HUES48 (cell line): Measurements from ENCODE around the gene BEAN1.

ENCODE experiments used
- H3K27ac ChIP-seq: one replicate; pipeline ENCODE4 v1.7.0; 2013; ENCODE audit warnings: low read depth, low read length, inconsistent platforms
- H3K27me3 ChIP-seq: 2 replicates; pipeline ENCODE4 v1.6.1; 2013; ENCODE audit warnings: mild to moderate bottlenecking, low read length; ENCODE audit not compliant: control insufficient read depth, insufficient read depth
- H3K36me3 ChIP-seq: 2 replicates; pipeline ENCODE4 v1.6.1; 2013; ENCODE audit warnings: low read length; ENCODE audit not compliant: control insufficient read depth, insufficient read depth
- H3K4me1 ChIP-seq: 2 replicates; pipeline ENCODE4 v1.6.1; 2013; ENCODE audit warnings: mild to moderate bottlenecking, low read length; ENCODE audit not compliant: control insufficient read depth, insufficient read depth
- H3K4me3 ChIP-seq: 2 replicates; pipeline ENCODE4 v1.5.1; 2013; ENCODE audit warnings: mild to moderate bottlenecking, low read depth, low read length
- H3K9ac ChIP-seq: 2 replicates; pipeline ENCODE4 v1.6.1; 2013; ENCODE audit warnings: mild to moderate bottlenecking, low read depth, low read length, moderate library complexity
- H3K9me3 ChIP-seq: 2 replicates; pipeline ENCODE4 v1.6.1; 2013; ENCODE audit warnings: low read length; ENCODE audit not compliant: control insufficient read depth, insufficient read depth

BEAN1 gene

GRCh38 chr16:66480265-66481080 lies 53.4 kb downstream of the BEAN1 start:
- Histone ChIP-seq H3K27ac (no peak overlapping the region), H3K4me3 (no peak overlapping the region), H3K27me3 (no peaks in the 10 kb centered on the region), H3K9me3 (no peaks in the 10 kb centered on the region), H3K36me3 (no peaks in the 10 kb centered on the region), H3K9ac (no peak overlapping the region), H3K4me1 (0 out of 2 replicates have a peak, but pooled peaks cover 2% of the 10 kb centered on the region)

- no peaks in the 10 kb centered on the region for H3K9me3 ChIP-seq
- H3K27ac ChIP-seq = no peak overlapping the region
These were observed 54.2 kb downstream of the BEAN1 start for GRCh38 chr16:66481081-66481942.

DNA sequence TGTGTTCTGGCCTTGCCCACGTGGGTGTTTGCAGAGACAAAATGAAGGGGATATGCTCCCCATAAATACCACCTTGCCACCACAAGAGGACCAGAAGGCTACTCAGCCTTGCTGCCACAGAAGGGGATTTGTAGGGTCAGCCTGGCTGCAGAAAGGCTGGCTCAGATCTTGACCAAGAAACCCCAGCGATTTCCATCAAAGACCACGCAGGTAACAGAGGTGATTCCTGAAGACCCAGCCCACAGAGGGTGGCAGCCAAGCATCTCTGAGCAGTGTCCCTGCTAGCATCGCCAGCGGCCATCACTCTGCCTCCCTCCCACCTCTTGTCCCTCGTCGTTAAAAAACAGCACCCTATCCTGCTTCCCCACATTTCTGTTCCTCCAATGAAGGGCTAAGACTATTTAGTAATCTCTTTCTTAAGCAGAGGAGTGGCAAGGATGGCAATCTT lies 54.9 kb downstream of the BEAN1 start:
- H3K27me3 ChIP-seq = no peaks in the 10 kb centered on the region
- 0 out of 2 replicates have a peak, but pooled peaks cover 2% of the 10 kb centered on the region for H3K4me1 ChIP-seq
- no peak overlapping the region for H3K27ac ChIP-seq
- H3K9ac ChIP-seq = no peak overlapping the region
- no peaks in the 10 kb centered on the region for H3K36me3 ChIP-seq
- H3K4me3 ChIP-seq = no peak overlapping the region
- H3K9me3 ChIP-seq = no peaks in the 10 kb centered on the region

More at GRCh38 chr16:66481081-66481942, 54.2 kb downstream of the BEAN1 start:
- Histone ChIP-seq H3K36me3 (no peaks in the 10 kb centered on the region), H3K4me1 (0 out of 2 replicates have a peak, but pooled peaks cover 2% of the 10 kb centered on the region), H3K9ac (no peak overlapping the region), H3K27me3 (no peaks in the 10 kb centered on the region), H3K4me3 (no peak overlapping the region)

GRCh38 chr16:66483689-66484452 lies 56.8 kb downstream of the BEAN1 start:
- H3K4me1 ChIP-seq = 0 out of 2 replicates have a peak, but pooled peaks cover 2% of the 10 kb centered on the region
- no peaks in the 10 kb centered on the region for H3K9me3 ChIP-seq
- no peak overlapping the region for H3K27ac ChIP-seq
- H3K27me3 ChIP-seq = no peaks in the 10 kb centered on the region
- H3K4me3 ChIP-seq = no peak overlapping the region
- no peak overlapping the region for H3K9ac ChIP-seq
- H3K36me3 ChIP-seq = no peaks in the 10 kb centered on the region

DNA sequence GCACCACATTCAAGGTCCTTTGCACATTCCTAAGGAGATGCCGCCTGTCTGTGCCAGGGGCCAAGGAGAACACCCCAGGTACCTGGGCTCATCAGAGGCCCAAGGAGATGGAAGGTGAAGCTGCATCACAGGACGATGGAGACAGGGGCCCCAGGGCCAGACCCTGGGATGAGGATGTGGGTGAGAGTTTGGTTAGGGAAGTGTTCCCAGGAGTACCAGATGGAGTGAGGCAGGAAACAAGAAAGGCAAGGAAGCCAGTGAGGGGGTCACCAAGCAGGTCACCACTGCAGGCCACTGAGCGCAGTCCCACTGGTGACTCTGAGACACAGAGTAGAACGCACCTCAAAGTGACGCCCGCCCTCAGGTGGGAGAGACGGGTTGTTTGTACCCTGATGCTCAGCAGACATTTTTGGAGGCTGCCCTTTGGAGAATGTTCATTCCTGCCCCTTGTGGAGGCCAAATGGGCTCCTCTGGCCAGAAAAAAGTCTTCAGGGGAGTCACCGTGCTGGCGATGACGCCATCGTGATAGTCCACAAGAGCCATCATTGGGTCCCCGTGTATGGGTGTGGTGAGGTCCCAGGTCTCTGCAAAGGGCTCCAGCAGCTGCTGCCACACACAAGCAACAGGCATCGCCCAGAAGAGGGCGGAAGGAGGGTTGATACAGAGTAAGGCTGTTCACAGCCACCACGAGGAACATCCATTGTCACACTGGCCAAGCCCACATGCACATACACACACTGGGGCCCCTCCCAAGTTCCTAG lies 57.5 kb downstream of the BEAN1 start:
- Histone ChIP-seq H3K9ac (no peak overlapping the region), H3K4me3 (no peak overlapping the region), H3K9me3 (no peaks in the 10 kb centered on the region), H3K4me1 (0 out of 2 replicates have a peak, but pooled peaks cover 2% of the 10 kb centered on the region), H3K36me3 (no peaks in the 10 kb centered on the region), H3K27ac (no peak overlapping the region), H3K27me3 (no peaks in the 10 kb centered on the region)

DNA sequence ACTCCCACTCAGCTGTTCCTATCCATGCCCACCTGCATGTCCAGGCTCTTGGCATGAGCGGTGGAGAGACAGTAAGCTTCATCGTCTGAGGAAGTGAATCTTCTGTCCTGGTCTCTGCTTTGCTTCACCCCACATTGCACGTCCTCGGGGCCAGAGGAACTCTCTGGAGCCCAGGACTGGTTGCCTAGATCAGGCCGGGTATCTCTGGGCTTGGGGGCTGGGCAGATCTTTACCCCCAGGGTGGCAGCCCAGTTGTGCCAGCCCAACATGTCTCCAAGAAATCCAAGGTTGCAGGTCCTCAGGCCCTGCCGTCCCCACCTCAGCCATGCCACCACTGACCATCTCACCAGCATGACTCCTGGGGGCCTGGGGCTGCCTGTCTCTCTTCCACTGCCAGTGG lies 58.3 kb downstream of the BEAN1 start:
- H3K4me1 ChIP-seq = 0 out of 2 replicates have a peak, but pooled peaks cover 2% of the 10 kb centered on the region
- H3K9me3 ChIP-seq = no peaks in the 10 kb centered on the region
- H3K27me3 ChIP-seq = no peaks in the 10 kb centered on the region
- H3K4me3 ChIP-seq = no peak overlapping the region
- no peak overlapping the region for H3K9ac ChIP-seq
- no peak overlapping the region for H3K27ac ChIP-seq
- H3K36me3 ChIP-seq = no peaks in the 10 kb centered on the region

GRCh38 chr16:66486199-66486772 lies 59.2 kb downstream of the BEAN1 start:
- Histone ChIP-seq H3K4me3 (no peak overlapping the region), H3K4me1 (0 out of 2 replicates have a peak, but pooled peaks cover 2% of the 10 kb centered on the region), H3K27ac (no peak overlapping the region)

GRCh38 chr16:66486773-66487579 lies 59.9 kb downstream of the BEAN1 start:
- no peak overlapping the region for H3K27ac ChIP-seq
- no peak overlapping the region for H3K9ac ChIP-seq
- H3K9me3 ChIP-seq = no peaks in the 10 kb centered on the region

More at GRCh38 chr16:66486199-66486772, 59.2 kb downstream of the BEAN1 start:
- H3K9ac ChIP-seq = no peak overlapping the region
- no peaks in the 10 kb centered on the region for H3K36me3 ChIP-seq
- no peaks in the 10 kb centered on the region for H3K9me3 ChIP-seq
- no peaks in the 10 kb centered on the region for H3K27me3 ChIP-seq

DNA sequence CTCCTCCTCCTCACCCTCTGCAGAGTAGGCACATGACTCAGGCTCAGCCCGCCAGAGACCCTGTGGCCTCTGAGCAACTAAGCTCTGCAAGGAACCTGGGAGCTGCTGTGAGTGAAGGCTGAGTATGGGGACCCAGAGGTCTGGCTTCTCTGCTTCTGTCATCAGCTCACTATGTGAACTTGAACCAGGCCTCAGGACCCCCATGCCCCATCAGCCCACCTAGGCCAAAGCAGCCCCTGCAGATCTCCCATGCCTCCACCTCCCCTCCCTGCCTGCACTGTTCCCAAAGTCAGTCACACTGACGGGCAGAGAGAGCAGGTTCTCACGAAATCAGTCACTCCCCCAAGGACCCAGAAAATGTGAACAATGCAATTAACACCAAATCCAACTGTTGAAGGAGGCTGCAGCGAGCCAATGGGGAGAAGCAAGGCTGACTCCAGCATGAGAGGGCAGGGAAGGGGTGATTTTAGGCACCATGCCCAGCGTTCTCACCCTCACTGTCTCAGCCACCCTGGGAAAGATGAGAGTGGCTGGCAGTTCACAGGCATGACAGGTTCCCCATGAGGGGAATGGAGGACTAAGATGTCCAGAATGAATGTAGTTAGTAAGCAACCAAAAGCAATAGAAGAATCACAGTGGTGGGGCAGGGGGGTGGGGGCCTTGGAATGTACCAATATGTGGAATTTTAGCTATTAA lies 60.6 kb downstream of the BEAN1 start:
- Histone ChIP-seq H3K9ac (no peak overlapping the region), H3K4me3 (no peak overlapping the region), H3K36me3 (no peaks in the 10 kb centered on the region), H3K27ac (no peak overlapping the region), H3K4me1 (0 out of 2 replicates have a peak, but pooled peaks cover 2% of the 10 kb centered on the region), H3K9me3 (no peaks in the 10 kb centered on the region), H3K27me3 (no peaks in the 10 kb centered on the region)

More at GRCh38 chr16:66486773-66487579, 59.9 kb downstream of the BEAN1 start:
- Histone ChIP-seq H3K4me3 (no peak overlapping the region), H3K4me1 (0 out of 2 replicates have a peak, but pooled peaks cover 2% of the 10 kb centered on the region), H3K36me3 (no peaks in the 10 kb centered on the region), H3K27me3 (no peaks in the 10 kb centered on the region)
